ENCODE data around the gene SMIM13.

DNA sequence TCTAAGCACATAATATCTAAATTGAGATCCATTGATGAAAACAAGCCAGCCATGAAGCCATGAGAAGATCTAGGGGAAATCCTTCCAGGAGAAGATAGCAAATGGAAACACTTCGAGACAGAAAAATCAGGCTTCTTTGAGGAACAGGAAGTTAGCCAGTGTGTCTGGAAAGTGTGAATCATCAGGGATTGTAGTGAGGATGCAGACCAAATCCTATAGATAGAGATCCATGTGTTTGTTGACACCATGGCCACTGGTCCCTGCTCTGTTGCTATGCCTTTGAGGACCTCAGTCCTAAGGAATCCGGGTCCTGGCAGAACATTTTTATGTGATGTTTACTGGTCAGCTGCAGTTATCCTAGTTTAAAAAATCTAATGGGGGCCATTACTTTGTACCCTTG is 42.9 kb upstream of the SMIM13 start:
- no peak for TF ChIP-seq MAX (IDR thresholded peaks at IDR 0.05)
- TF ChIP-seq CREB1 (IDR thresholded peaks at IDR 0.05; ENCODE audit: low read depth): no peak
- TF ChIP-seq EP300 (IDR thresholded peaks at IDR 0.05; ENCODE audit: borderline replicate concordance): no peak

Data from Ishikawa (cell line).